Endothelial cell of coronary artery (primary cell): ENCODE results near the gene KRTAP5-10. TPM values are rescaled to one million over a fixed set of nuclear protein-coding genes. Genes with fewer than 3 reads are reported as not detected.

Experiments used
- total RNA-seq: library from RNA; depleted of rRNA; stranded (reverse); fragments of >200 nt; gene quantifications from 2 replicates; pipeline ENCODE4 v1.2.3, GENCODE V29; 2014

Gene KRTAP5-10
- total RNA-seq = not detected in 2 replicates

DNA sequence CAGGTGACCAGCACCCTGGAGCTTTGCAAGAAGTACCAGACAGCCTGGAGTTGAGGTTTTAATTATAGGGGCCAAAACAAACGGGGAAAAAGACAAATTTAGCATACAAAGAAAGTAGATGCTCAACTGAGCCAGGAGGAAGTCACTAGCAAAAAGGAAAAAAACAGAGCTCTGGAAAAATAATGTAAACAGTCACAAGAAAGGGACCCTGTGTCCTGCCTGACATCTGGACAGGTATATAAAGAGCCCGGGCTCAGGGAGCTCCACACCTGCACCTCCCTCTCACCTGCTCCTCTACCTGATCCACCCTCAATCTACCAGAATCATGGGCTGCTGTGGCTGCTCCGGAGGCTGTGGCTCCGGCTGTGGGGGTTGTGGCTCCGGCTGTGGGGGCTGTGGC lies at the start of gene KRTAP5-10:
TSS of gene KRTAP5-10 (plus strand) at position 301 of the 400 bp plus-strand sequence. CDS start at position 326, 25 bp downstream.

GRCh38 chr11:71526796-71527575 lies 38.4 kb upstream of the KRTAP5-10 start, which contains the start of gene KRTAP5-7:
Gene KRTAP5-7, plus strand, starts transcription at chr11:71527267. Its CDS starts 34 bp downstream, at chr11:71527301.

DNA sequence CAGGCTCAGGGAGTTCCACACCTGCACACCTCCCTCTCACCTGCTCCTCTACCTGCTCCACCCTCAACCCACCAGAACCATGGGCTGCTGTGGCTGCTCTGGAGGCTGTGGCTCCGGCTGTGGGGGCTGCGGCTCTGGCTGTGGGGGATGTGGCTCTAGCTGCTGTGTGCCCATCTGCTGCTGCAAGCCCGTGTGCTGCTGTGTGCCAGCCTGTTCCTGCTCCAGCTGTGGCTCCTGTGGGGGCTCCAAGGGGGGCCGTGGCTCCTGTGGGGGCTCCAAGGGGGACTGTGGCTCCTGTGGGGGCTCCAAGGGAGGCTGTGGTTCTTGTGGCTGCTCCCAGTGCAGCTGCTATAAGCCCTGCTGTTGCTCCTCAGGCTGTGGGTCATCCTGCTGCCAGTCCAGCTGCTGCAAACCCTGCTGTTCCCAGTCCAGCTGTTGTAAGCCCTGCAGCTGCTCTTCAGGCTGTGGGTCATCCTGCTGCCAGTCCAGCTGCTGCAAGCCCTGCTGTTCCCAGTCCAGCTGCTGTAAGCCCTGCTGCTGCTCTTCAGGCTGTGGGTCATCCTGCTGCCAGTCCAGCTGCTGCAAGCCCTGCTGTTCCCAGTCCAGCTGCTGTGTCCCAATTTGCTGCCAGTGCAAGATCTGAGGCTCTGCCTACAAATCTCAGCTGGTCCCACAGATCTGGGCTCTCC lies 27.2 kb upstream of the KRTAP5-10 start, which contains the start of gene KRTAP5-8:
TSS of gene KRTAP5-8 (plus strand) at position 49 of the 689 bp plus-strand sequence. CDS start at position 80, 31 bp downstream.

GRCh38 chr11:71548120-71548519 lies 17.2 kb upstream of the KRTAP5-10 start, which contains the start of gene KRTAP5-9:
Gene KRTAP5-9, plus strand, starts transcription at chr11:71548420. Its CDS starts 238 bp downstream, at chr11:71548658.

DNA sequence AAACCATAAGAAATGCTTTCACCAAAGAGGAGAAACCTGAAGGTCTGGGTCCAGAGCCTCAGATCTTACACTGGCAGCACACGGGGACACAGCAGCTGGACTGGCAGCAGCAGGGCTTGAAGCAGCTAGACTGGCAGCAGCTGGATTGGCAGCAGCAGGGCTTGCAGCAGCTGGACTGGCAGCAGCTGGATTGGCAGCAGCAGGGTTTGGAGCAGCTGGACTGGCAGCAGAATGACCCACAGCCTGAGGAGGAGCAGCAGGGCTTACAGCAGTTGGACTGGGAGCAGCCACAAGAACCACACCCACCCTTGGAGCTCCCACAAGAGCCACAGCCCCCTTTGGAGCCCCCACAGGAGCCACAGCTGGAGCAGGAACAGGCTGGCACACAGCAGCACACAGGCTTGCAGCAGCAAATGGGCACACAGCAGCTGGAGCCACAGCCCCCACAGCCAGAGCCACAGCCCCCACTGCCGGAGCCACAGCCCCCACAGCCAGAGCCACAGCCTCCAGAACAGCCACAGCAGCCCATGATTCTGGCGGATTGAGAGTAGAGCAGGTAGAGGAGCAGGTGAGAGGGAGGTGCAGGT lies 17.0 kb downstream of the KRTAP5-10 start, which contains the start of gene KRTAP5-11:
TSS of gene KRTAP5-11 (minus strand) at position 567 of the 587 bp plus-strand sequence. CDS start at position 529, 38 bp downstream.

Other genes starting within 250 kb of the KRTAP5-10 start
- gene DHCR7, start 117.2 kb upstream of the KRTAP5-10 start, total RNA-seq = 25.1 and 26.7 TPM in 2 replicates
- 94.6 and 104 TPM in 2 replicates for gene NADSYN1, start 112.4 kb upstream of the KRTAP5-10 start, total RNA-seq
- not detected in 2 replicates for gene KRTAP5-7, start 38.3 kb upstream of the KRTAP5-10 start, total RNA-seq
- not detected in 2 replicates for gene KRTAP5-8, start 27.5 kb upstream of the KRTAP5-10 start, total RNA-seq
- gene KRTAP5-9, start 17.1 kb upstream of the KRTAP5-10 start, total RNA-seq = not detected in 2 replicates
- not detected in 2 replicates for gene KRTAP5-11, start 17.3 kb downstream of the KRTAP5-10 start, total RNA-seq